ENCODE measurements around the gene PPM1M.

PPM1M gene

DNA sequence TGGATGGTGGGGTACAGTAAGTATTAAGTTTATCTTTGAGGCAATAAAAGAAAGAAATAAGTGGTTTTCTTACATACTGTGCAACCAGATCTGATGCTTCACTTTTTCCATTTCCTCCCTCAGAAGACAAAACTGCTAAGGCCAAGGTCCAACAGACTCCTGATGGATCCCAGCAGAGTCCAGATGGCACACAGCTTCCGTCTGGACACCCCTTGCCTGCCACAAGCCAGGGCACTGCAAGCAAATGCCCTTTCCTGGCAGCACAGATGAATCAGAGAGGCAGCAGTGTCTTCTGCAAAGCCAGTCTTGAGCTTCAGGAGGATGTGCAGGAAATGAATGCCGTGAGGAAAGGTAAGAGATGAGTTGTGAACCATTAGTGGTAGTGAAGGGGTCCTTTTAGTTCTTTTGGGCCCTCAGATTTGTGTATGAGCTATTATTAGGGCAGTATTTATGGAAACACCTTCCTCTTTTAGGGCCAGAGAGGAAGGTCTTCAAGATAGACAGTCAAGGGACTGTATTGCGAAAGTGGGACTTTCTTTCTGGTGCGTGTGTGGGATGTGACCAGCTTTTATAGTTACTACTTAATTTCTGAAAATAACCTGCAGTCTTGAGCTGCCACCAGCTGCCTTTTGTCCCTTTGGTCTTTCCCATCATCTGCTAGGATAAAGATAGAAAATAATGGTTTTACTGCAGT, 43.0 kb upstream of the PPM1M start:
- no peak overlapping the region for H3K4me3 ChIP-seq
- H3K36me3 ChIP-seq: peaks cover 81% of the 10 kb centered on the region

GRCh38 chr3:52203701-52204100, 41.9 kb upstream of the PPM1M start:
- H3K4me1 ChIP-seq: peaks cover 26% of the 10 kb centered on the region
- H3K9ac ChIP-seq: no peak overlapping the region
- H3K4me3 ChIP-seq: no peak overlapping the region
- no peak overlapping the region for H3K4me2 ChIP-seq
- H4K20me1 ChIP-seq: peaks cover 7% of the 10 kb centered on the region; the same call in 1 of the 2 replicates
- H3K36me3 ChIP-seq: peaks cover 93% of the 10 kb centered on the region
- H3K9me3 ChIP-seq: no peaks in the 10 kb centered on the region
- no peak overlapping the region for H3K27ac ChIP-seq
- no peak for TF ChIP-seq Cebpa-rat (IDR thresholded peaks at IDR 0.05)
- no peaks in the 10 kb centered on the region for H3K27me3 ChIP-seq

More for the DNA sequence above, 43.0 kb upstream of the PPM1M start:
- Histone ChIP-seq H3K4me1 (peaks cover 31% of the 10 kb centered on the region), H4K20me1 (peaks cover 12% of the 10 kb centered on the region; the same call in 1 of the 2 replicates), H3K27me3 (no peaks in the 10 kb centered on the region), H3K4me2 (no peak overlapping the region; the same call in 1 of the 2 replicates), H3K27ac (no peak overlapping the region), H3K9ac (no peak overlapping the region), H3K9me3 (no peaks in the 10 kb centered on the region)
- no peak for TF ChIP-seq Cebpa-rat (IDR thresholded peaks at IDR 0.05)

DNA sequence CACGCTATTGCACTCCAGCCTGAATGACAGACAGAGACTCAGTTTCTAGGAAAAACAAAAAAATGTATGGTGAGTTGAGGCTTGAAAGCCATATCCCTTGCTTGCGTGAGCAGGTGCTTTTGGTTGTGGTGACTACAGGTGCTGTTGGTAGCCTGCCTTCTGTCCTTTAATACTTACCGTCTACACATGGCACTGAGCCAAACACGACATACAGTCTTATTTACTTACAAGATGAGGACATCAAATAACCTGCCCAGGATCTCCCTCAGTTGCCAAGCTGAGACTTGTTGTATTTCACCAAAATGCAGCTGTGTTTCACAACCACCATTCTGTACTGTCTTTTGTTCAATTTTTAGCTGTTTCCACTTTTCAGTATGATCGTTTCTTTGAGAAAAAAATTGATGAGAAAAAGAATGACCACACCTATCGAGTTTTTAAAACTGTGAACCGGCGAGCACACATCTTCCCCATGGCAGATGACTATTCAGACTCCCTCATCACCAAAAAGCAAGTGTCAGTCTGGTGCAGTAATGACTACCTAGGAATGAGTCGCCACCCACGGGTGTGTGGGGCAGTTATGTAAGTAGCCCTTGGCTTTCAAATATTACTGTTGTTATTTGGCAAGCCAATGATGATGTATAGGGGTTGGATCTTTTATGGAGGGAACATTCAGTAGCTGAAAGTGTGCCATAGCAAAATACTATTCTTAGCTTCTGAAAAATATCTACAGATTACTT, 41.1 kb upstream of the PPM1M start:
- Histone ChIP-seq H3K27me3 (no peaks in the 10 kb centered on the region), H3K36me3 (peaks cover 98% of the 10 kb centered on the region), H3K4me2 (no peak overlapping the region), H4K20me1 (no peaks in the 10 kb centered on the region), H3K9me3 (no peaks in the 10 kb centered on the region), H3K4me3 (no peak overlapping the region), H3K4me1 (peaks cover 18% of the 10 kb centered on the region), H3K27ac (no peak overlapping the region), H3K9ac (no peak overlapping the region)
- TF ChIP-seq Cebpa-rat (IDR thresholded peaks at IDR 0.05): no peak

DNA sequence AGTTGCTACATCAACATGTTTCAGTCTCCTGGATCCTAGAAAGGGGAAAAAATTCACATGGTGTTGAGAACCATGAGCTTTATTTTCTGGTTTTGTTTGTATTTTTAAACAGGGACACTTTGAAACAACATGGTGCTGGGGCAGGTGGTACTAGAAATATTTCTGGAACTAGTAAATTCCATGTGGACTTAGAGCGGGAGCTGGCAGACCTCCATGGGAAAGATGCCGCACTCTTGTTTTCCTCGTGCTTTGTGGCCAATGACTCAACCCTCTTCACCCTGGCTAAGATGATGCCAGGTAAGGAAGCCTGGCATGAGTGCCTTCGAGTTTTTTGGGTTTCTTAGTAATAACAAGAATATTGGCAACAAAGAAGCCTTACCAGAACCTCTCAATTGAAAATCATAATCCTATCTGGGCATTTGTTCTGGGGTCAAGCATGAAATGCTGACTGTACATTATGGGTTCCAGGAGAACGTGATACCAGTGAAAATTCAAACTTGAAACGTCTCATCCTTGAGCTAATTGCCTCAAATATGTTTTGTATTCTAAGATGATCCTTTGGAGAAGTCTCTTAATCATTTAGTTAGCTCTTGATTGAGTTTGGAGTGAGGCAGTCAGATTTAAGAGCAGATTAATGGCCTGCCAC, 39.7 kb upstream of the PPM1M start:
- Histone ChIP-seq H3K9me3 (no peaks in the 10 kb centered on the region), H3K4me1 (0 out of 2 replicates have a peak, but pooled peaks cover 13% of the 10 kb centered on the region), H4K20me1 (no peaks in the 10 kb centered on the region), H3K27ac (no peak overlapping the region), H3K36me3 (peaks cover 100% of the 10 kb centered on the region), H3K4me2 (no peak overlapping the region), H3K9ac (no peak overlapping the region), H3K27me3 (no peaks in the 10 kb centered on the region), H3K4me3 (no peak overlapping the region)
- TF ChIP-seq Cebpa-rat (IDR thresholded peaks at IDR 0.05): no peak

DNA sequence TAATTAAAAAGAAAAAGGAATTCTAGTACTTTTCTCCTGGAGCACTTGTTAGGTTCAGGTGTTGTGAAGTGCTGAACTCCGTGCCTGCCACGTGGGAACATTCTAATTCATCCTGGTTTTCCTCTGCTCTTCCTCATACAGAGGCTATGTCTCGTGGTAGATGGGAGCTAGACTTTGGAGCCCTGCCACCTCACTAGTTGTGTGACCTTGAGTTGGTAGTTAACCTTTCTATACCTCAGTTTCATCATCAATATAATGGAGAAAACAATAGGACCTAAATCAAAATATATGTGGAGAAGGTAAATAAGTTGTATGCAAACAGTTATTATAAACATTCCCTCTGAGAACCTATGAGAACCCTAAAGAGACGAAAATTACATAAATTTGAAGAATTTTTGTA, 37.0 kb upstream of the PPM1M start:
- H3K27me3 ChIP-seq: no peaks in the 10 kb centered on the region
- H3K4me3 ChIP-seq: no peak overlapping the region
- H3K4me1 ChIP-seq: no peaks in the 10 kb centered on the region
- no peaks in the 10 kb centered on the region for H4K20me1 ChIP-seq
- no peak overlapping the region for H3K4me2 ChIP-seq
- TF ChIP-seq Cebpa-rat (IDR thresholded peaks at IDR 0.05): no peak
- H3K36me3 ChIP-seq: peaks cover 100% of the 10 kb centered on the region
- H3K27ac ChIP-seq: no peak overlapping the region
- no peak overlapping the region for H3K9ac ChIP-seq
- no peaks in the 10 kb centered on the region for H3K9me3 ChIP-seq

- Histone ChIP-seq H3K9me3 (no peaks in the 10 kb centered on the region), H3K4me2 (no peak overlapping the region), H3K27me3 (no peaks in the 10 kb centered on the region), H3K36me3 (peaks cover 100% of the 10 kb centered on the region), H4K20me1 (no peaks in the 10 kb centered on the region), H3K27ac (no peak overlapping the region), H3K9ac (no peak overlapping the region), H3K4me1 (no peaks in the 10 kb centered on the region), H3K4me3 (no peak overlapping the region)
- no peak for TF ChIP-seq Cebpa-rat (IDR thresholded peaks at IDR 0.05)
These were observed 35.5 kb upstream of the PPM1M start for GRCh38 chr3:52210037-52210436.

- Histone ChIP-seq H3K4me3 (no peak overlapping the region), H3K27me3 (no peaks in the 10 kb centered on the region), H3K27ac (no peak overlapping the region), H3K9me3 (no peaks in the 10 kb centered on the region), H3K4me1 (no peaks in the 10 kb centered on the region), H3K4me2 (no peak overlapping the region), H3K36me3 (peaks cover 100% of the 10 kb centered on the region), H3K9ac (no peak overlapping the region), H4K20me1 (no peaks in the 10 kb centered on the region)
- no peak for TF ChIP-seq Cebpa-rat (IDR thresholded peaks at IDR 0.05)
These were observed 35.0 kb upstream of the PPM1M start for GRCh38 chr3:52210550-52211046.

DNA sequence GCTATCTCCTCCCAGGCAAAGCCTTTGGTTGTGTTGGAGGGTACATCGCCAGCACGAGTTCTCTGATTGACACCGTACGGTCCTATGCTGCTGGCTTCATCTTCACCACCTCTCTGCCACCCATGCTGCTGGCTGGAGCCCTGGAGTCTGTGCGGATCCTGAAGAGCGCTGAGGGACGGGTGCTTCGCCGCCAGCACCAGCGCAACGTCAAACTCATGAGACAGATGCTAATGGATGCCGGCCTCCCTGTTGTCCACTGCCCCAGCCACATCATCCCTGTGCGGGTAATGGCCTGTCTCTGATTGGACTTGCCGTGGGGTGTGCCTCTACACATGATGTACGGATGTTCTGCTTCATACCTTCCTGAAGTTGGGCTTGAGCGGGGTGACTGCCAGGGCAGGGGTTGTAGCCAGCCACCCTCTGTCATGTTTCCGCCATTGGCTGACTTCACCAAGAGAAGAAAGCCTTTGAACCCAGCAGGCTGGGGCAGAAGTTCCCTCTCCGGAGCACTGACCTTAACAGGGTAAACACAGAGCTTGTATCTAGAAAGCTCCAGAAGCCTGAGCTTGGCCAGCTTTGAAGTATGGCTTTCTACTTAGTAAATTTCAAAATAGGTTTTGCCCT, 34.2 kb upstream of the PPM1M start:
- Histone ChIP-seq H4K20me1 (no peaks in the 10 kb centered on the region), H3K4me1 (peaks cover 6% of the 10 kb centered on the region), H3K4me3 (no peak overlapping the region), H3K4me2 (no peak overlapping the region), H3K9ac (no peak overlapping the region), H3K27me3 (no peaks in the 10 kb centered on the region), H3K27ac (no peak overlapping the region), H3K36me3 (peaks cover 100% of the 10 kb centered on the region), H3K9me3 (no peaks in the 10 kb centered on the region)
- TF ChIP-seq Cebpa-rat (IDR thresholded peaks at IDR 0.05): no peak

DNA sequence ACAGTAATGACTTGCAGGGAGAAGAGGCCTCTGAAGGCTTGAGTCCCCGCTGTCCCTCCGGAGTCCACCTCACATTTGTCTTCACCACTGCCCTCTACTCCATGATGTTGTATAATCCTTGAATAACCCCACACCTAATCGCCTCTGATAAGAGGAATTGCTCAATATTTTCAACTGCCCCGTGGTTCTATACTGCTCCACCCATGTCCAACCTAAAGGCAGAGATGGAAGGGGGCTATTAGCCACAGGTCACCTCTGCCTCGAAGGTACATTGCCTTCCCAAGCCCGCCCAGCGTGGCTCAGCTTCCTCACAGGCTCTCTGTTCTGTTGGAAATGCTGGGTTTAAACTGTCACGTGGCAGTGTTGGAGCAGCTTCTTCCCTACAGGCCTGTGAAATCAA, 32.6 kb upstream of the PPM1M start:
- Histone ChIP-seq H3K27ac (no peak overlapping the region), H3K36me3 (peaks cover 88% of the 10 kb centered on the region), H3K4me3 (no peak overlapping the region), H3K9ac (no peak overlapping the region), H3K9me3 (no peaks in the 10 kb centered on the region), H4K20me1 (no peaks in the 10 kb centered on the region), H3K4me1 (peaks cover 23% of the 10 kb centered on the region), H3K27me3 (no peaks in the 10 kb centered on the region), H3K4me2 (no peak overlapping the region)
- TF ChIP-seq Cebpa-rat (IDR thresholded peaks at IDR 0.05): no peak

All from BLaER1 (cell line).